ENCODE data around the gene ADORA1. TPM values are rescaled to one million over a fixed set of nuclear protein-coding genes. Genes with fewer than 3 reads are reported as not detected.

ADORA1 gene
- total RNA-seq, 4 donors from 2014 or later = 0.64 to 1.7 (median 0.66) TPM; not detected in 1

DNA sequence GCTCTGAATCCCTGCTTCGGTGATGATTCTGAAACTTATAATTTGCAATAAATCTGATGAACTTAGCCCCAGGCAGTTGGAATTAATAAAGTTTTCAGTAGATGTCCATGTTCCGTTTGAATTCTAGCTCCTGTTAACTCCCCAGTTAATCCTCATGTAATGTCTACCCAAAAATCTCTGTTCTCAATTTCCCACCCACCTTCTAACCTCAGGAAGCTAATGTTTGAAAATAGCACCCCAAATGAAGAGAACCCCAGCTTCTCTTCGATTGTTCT, 45.4 kb upstream of the ADORA1 start:
- no peak for TF ChIP-seq POLR2A (IDR thresholded peaks at IDR 0.05)
- TF ChIP-seq, protein P1, sequence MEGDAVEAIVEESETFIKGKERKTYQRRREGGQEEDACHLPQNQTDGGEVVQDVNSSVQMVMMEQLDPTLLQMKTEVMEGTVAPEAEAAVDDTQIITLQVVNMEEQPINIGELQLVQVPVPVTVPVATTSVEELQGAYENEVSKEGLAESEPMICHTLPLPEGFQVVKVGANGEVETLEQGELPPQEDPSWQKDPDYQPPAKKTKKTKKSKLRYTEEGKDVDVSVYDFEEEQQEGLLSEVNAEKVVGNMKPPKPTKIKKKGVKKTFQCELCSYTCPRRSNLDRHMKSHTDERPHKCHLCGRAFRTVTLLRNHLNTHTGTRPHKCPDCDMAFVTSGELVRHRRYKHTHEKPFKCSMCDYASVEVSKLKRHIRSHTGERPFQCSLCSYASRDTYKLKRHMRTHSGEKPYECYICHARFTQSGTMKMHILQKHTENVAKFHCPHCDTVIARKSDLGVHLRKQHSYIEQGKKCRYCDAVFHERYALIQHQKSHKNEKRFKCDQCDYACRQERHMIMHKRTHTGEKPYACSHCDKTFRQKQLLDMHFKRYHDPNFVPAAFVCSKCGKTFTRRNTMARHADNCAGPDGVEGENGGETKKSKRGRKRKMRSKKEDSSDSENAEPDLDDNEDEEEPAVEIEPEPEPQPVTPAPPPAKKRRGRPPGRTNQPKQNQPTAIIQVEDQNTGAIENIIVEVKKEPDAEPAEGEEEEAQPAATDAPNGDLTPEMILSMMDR (IDR thresholded peaks at IDR 0.05) = no peak
- Histone ChIP-seq H3K4me1 (no peaks in the 10 kb centered on the region), H3K9me3 (no peaks in the 10 kb centered on the region), H3K36me3 (no peaks in the 10 kb centered on the region), H3K27me3 (peaks cover 0 to 55% (median 0%) of the 10 kb centered on the region in 4 donors), H3K27ac (no peak overlapping the region), H3K4me3 (no peak overlapping the region)
- intact Hi-C loops (cut with DNase I) = no loop called here
- 51 to 54% methylated on average over 3 of the region's 3 CpGs for WGBS, 2 donors
- no peak for DNase-seq

DNA sequence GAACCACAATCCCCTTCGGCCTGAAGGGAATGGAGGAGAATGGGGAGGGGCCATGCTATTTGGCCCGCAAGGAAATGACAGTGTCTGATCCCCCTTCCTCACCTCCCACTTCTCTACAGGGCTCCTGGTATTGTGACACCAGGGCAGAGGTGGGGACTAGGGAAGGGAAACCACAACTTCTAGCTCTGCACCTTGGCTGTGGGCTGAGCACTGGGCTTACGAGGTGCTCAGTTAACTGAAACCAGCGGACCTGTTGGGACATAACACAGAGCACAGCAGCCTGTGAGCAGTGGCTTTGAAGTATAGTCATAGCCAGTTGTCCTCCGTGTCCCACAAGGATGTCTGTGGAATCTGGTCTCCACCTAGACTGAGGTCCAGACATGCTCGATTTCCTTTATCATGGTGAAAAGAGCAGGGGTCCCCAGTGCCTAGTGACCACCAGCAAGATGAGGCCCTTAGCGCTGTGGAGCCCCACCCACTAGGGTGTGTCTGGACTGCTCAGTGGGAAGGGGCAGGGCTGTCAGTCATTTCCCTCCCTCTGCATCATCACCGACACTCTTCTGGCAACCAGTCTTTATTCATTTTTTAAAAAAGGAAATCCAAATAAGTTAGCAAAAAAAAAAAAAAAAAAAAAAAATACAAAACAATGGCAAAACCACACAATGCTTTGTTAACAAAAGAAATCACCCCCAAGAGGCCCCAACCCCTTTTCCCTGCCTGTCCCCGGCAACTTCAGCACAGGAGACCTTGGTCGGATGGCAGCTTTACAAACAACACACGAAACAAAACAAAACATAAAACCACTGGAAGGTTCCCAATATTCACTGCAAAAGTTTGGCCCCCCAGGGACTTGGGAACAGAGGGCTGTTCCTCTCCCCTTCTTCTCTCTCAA, 44.7 kb upstream of the ADORA1 start:
- Histone ChIP-seq H3K4me1 (no peaks in the 10 kb centered on the region), H3K4me3 (no peak overlapping the region), H3K27me3 (peaks cover 0 to 49% (median 0%) of the 10 kb centered on the region in 4 donors), H3K36me3 (no peaks in the 10 kb centered on the region), H3K9me3 (no peaks in the 10 kb centered on the region), H3K27ac (no peak overlapping the region)
- WGBS, 2 donors = 46 to 67% methylated on average over 8 to 9 of the region's 11 CpGs
- intact Hi-C loops (cut with DNase I) = no loop called here
- TF ChIP-seq POLR2A (IDR thresholded peaks at IDR 0.05) = no peak
- TF ChIP-seq, protein P1 (IDR thresholded peaks at IDR 0.05) = no peak
- no peak for DNase-seq

DNA sequence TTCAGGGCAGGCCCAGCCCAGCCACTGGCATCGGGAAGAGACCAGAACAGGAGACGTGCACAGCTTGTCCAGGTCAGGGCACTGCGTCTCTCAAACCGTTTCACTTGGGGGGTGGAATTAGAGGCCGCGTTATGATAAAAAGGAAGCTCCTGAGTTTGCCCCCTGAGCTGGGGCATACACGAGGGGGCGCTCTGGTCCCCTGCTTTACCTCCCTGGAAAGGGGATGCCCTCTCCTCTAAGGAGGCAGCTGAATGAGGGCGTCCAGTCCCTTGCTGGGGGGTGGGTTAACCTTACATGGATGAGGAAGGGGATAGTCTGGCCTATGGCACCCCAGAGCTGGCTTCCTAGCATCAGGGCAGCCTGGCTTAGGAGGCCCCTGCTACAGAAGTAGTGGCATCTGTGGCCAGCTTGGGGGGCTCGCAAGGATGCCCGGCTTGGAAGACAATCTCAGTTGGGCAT, 44.0 kb upstream of the ADORA1 start:
- DNase-seq = no peak

DNA sequence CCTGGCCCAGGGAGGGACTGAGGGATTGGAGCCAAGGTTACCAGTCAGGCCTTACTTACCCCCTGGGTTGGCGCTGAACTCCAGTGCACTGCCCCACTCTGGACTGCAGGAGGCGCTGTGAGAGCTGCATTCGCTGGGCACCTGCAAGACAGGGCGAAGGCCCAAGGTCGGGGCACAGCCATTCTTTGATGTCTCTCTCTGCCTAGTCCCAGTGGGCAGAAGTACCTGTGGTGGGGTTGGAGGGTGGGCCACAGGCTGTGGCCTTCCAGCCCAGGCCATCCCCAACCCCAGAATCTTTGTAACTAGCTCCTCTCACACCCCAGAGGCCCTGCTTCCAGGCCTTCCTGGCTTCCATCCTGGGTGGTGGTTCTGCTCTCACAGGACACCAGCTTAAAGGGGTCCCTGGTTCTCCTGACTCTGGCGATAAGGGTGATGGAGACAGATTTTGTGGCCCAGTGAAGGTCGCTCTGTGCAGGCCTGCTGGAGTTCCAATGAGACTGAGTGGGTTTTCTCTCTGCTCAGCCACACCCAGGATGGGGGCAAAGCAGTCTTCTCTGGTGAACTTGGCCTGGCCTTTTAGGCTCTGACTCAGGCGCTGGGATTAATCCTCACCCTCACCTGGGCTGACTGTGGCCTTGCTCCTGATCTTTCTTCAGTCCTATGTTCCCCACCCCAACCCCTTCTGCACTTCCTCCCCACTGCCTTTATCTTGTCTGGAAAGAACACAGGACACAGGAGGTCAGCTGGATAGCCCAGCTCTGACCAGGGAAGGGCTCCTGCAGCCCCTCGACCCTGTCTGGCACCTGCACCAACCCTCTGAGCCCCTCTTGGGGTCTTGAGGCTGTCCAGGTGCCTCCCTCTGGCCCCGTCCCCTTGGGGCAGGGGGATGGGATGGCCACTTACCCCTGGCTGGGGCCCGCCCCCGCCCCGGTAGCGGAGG, 42.7 kb upstream of the ADORA1 start:
- intact Hi-C loops (cut with DNase I) = no loop called here
- Histone ChIP-seq H3K36me3 (no peaks in the 10 kb centered on the region), H3K4me3 (no peak overlapping the region), H3K27me3 (peaks cover 0 to 47% (median 0%) of the 10 kb centered on the region in 4 donors), H3K4me1 (no peaks in the 10 kb centered on the region), H3K27ac (no peak overlapping the region), H3K9me3 (no peaks in the 10 kb centered on the region)
- 67 to 83% methylated on average over 3 to 6 of the region's 14 CpGs for WGBS, 2 donors
- DNase-seq = no peak
- TF ChIP-seq POLR2A (IDR thresholded peaks at IDR 0.05) = no peak
- TF ChIP-seq, protein P1 (IDR thresholded peaks at IDR 0.05) = peak in 1 of 6 experiments; percentile 54

More for the DNA sequence above, 44.0 kb upstream of the ADORA1 start:
- H3K27ac ChIP-seq = no peak overlapping the region
- peaks cover 0 to 44% (median 0%) of the 10 kb centered on the region in 4 donors for H3K27me3 ChIP-seq
- no peak for TF ChIP-seq POLR2A (IDR thresholded peaks at IDR 0.05)
- TF ChIP-seq, protein P1 (IDR thresholded peaks at IDR 0.05) = no peak
- H3K9me3 ChIP-seq = no peaks in the 10 kb centered on the region
- intact Hi-C loops (cut with DNase I) = no loop called here
- no peaks in the 10 kb centered on the region for H3K36me3 ChIP-seq
- WGBS, 2 donors = 70 to 88% methylated on average over 4 to 8 of the region's 11 CpGs
- H3K4me1 ChIP-seq = no peaks in the 10 kb centered on the region
- H3K4me3 ChIP-seq = no peak overlapping the region

All from esophagus squamous epithelium (tissue), 5 donors.